Cerebellar cortex (tissue), 1 donor: ENCODE measurements around the gene UBE2Q2.

Experiments used
- DNase-seq: peaks from one replicate; pipeline ENCODE4 v3.0.0-alpha.2; 2015; ENCODE audit warnings: low spot score

The UBE2Q2 gene

DNA sequence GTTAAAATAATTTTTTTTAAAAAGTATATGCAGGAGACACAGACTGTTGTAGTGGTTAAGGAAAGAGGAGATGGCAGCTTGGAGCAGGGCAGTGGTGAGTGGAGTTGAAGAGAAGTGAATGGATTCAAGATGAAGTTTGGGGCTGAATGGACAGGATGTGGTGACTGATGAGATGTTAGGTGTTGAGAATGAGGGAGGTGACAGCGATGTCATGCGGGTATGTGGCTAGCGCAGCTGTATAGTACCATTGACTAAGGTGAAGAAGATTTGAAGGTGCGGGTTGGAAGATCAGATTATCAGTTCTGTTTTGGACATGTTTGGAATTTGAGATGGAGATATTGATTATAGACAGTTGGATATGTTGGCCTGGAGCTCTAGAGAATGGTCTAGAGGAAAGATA, 80.5 kb downstream of the UBE2Q2 start:
- DNase-seq = no peak

DNA sequence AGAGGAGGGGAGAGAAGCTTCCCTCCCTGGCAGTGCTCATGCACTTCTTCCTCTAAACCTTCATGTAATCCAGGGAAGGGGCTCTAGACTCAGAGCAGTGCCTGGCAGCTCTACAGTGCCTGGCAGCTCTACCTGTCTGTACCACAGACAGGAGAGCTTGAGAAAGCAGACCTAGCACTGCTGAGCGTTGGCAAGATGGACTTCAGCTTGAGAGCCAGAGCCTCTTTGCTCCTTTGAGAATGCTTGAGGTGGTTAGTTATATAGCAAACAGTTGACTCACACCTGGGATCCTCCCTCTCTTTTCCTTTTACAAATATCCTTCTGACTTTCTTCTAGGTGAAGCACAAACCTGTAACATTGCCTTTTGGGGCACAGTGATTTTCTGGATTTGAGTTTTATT, 81.3 kb downstream of the UBE2Q2 start:
- DNase-seq = no peak

DNA sequence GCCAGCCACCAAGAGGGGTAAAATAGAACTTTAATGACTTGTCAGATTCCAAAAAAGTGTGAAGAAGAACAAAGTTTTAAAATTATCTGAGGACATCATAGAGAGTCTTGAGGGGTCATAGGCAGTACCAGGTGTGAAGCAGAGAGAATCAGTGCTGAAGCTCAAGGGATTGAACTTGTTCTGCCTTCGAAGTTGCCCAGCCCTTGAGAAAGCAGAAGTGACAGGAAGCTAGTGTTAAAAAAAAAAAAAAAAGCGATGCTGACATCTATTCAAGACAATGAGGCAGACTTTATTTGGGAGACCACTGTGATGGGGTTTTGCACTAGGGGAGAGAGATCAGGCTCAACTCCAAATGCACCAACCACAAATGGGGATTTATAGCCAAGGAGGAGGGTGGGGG, 82.2 kb downstream of the UBE2Q2 start:
- DNase-seq = no peak

DNA sequence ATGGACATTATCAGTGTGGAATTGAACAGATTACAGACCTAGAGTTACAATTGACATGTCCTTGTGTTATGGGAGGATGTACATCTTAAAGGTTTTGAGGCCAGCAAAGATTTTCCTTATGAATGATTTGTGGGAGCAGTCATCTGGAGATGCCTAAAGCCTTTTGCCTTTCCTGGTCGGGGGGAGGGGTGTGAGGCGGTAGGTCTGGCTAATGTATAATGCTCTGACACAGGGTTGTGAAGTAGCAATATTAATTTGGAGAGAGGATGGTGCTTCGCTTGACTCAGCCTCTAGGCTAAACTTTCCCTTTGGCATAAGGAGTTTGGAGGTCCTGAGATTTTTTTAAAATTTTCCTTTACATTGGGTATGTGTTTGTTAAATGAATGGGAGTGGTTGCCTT, 83.7 kb downstream of the UBE2Q2 start:
- no peak for DNase-seq

DNA sequence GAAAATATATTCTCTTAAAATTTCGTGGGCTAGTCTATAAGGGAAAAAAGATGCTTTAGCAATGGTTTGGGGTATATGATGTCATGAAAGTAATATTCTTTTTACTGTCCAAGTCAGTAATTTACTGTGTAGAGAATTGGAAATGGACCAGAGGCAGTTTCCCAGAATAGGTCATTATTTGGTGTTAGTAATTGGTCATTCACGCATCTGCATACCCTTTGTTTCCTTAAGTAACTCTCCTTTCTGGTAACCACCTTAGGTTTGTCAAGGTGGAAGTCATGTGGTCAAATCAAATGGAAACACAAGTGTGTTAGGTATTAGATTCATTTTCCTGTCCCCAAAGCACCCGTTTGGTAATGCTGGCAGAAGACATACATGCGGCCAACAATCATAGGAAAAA, 84.4 kb downstream of the UBE2Q2 start:
- DNase-seq = no peak

DNA sequence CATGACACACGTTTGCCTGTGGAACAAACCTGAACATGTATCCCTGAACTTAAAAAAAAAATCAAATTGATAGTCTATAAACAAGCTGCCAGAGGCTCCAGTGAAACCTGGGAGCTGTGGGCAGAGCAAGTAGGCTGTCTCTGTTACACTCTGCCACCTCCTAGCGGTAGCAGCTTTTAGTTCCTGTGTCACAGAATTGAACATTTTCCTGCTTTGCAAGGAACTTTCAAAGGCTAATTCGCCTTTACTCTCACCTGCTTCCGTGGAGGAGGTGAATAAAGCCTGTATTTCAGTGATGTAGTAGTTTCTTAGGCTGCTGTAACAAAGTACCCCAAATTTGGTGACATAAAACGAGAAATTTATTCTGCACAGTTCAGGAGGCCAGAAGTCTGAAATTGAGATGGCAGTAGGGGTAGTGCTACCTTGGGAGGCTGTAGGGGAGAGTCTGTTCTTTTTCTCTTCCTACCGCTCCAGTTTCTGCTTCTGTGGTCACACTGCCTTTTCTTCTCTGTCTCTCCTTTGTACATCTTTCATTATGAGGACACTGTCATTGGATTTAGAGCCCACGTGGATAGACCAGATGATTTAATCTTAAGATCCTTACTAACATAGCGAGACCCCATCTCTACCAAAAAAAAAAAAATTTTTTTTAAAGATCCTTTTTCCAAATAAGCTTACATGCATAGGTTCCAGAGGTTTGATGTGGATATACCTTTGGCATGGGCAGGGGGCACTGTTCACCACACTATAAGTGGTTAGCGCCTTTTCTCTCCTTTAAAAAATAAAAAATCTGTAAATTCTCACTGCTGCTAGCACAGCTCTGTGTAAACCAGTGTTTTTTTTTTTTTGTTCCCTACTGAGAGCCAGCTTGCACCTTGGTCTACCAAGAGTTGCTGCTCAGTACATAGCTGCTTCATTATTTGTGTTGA, 85.7 kb downstream of the UBE2Q2 start:
- DNase-seq = peak; percentile 55

DNA sequence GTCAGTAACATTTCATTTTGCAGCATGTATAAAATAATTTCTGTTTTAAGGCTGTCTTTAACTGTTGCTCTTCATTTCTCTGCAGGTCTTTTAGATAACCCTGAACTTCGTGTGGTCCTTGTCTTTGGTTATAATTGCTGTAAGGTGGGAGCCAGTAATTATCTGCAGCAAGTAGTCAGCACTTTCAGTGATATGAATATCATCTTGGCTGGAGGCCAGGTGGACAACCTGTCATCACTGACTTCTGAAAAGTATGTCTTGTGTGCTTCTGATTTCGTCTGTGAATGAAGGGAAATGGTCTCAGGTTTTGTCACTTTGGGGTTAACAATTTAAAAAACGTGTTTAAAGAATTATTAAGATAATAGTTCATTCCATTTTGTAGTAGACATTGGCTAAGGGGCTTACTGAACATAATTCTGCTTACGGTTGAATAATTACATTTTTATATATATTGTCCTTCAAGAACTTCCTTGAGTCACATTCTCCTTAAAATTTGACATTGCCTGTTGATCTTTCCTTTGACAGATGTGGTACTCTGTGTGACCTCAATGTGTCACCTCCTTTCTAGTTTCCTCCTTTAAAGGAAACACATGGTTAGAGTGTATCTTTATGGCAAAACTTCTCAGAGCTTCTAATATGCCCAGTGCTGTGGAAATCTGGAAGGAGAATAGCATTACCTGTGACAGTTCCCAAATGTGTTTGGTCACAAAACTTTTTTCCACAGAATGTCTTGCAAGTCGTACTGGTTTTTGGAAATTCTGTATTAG, 86.7 kb downstream of the UBE2Q2 start:
- DNase-seq = peak; percentile 61

DNA sequence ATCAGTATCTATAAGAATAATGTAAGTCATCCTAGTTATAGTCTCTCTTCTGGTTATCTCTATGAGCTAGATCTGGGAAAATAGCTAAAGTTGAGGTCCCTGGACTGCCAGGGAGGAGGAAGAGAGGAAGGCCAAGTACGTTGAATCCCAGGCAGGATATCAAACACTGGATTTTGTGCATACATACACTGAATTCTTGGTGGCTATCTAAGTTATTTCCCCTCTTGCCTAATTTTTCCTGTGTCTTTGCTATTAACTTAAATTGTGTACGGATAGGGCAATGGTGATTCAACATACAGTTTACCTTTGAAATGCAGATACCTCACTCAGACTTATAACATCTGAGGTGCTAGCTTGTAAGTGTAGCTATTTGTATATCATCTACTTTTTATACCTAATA, 87.6 kb downstream of the UBE2Q2 start:
- DNase-seq = no peak

DNA sequence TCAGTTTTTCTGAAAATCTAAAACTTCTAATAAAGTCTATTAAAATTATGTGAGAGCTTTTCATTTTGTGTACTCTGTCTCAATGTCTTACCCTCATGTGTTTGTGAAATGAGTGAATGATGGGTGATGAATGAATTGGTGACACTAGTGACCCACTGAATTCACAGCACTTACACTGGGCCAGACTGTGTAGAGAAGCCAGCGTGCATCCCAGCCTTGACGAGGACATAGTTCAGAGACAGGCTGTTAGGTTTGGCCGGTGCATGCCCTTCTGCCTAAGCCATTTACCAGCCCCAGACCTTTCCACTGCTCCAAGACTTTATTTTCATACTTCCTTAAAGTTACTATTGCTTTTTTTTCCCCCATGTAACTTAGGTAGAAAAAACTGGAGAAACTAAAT, 99.2 kb downstream of the UBE2Q2 start:
- no peak for DNase-seq

DNA sequence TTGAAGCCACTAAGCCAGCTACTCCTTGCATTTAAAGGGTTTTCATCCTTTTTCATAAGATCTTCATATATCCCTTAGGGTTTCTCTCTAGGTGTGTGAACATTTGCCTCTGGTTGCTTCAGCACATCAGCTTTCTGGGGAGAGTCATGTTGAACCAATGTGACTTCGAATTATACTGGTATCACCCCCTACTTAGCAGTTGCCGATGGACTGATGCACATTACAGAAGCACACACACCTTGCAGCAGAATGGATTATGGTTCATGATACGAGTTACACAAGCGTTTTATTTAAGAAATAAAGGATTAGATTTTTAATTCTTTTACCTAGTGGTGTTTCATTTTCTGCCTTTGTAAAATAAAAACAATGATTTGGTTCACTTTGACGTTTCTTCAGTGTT, 100.0 kb downstream of the UBE2Q2 start:
- no peak for DNase-seq

DNA sequence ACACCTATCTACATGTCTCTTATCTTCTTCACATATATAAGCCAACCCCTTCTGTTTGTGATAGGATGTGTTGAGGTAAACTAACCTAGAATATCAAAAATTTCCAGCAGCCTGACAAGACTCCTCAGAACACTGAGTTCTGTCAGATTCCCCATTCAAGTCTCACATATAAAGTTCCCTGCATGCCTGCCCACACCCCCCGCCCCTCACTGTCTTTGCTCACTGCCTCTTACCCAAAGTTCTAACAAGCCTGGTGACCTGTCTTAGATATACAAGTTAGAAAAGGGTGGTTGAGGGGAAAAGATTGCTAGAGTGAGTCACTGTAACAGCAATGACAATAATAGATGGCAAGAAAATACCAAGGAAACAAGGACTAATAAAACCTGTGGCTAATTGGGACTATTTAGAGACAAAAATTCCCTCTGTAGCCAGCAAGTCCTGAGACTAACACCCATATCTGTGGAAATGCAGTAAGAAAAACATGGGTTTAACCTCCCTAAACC, 100.5 kb downstream of the UBE2Q2 start:
- DNase-seq = no peak

DNA sequence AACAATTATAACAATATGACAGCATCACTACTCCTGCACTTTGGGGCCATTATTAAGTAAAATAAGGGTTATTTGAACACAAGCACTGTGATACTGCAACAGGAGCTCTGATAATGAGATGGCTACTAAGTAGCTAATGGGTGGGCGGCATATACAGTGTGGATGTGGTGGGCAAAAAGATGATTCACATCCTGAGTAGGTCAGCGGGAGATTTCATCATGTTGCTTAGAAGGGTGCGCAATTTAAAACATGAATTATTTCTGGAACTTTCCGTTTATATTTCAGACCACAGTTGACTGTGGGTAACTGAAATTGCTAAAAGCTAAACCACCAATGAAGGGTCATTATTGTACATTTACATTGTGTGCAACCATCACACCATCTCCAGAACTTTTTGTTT, 102.7 kb downstream of the UBE2Q2 start:
- no peak for DNase-seq

DNA sequence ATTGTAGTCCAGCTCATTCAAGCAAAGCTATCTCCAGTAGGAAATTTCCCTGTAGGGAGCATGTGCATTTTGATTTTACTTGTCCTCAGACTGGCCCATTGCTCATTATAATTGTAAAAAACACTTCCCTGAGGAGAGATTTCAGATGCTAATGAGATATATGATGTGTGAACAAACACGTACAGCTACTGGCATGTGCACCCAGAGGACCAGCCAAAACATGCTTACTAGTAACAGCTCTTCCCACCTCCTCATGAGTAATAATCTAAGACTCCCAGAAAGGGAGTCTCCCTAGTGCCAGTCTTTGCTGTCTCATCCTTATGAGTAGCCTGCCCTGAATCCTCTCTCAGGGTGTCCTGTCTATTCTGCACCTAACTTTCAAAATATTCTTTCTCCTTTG, 103.8 kb downstream of the UBE2Q2 start:
- no peak for DNase-seq

DNA sequence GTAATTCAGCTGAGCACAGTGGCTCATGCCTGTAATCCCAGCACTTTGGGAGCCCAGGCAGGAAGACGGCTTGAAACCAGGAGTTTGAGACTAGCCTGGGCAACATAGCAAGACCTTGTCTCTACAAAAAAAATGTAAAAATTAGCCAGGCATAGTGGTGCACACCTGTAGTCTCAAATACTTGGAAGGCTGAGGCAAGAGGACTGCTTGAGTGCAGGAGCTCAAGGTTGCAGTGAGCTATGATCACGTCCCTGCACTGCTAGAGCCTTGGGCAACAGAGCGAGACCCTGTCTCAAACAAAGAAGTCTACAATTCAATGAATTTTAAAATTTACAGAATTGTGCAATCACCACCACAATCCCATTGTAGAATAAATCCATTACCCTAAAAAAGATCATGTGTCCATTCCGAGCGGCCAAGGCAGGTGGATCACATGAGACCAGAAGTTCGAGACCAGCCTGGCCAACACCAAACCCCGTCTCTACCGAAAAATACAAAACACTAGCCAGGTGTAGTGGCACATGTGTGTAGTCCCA, 105.6 kb downstream of the UBE2Q2 start:
- no peak for DNase-seq
